GM19239 (cell line): ENCODE results near the gene GPR135.

ENCODE experiments used
- DNase-seq: peaks from one replicate; pipeline ENCODE4 v3.0.0; 2011; ENCODE audit warnings: low spot score; ENCODE audit not compliant: insufficient read length
- FAIRE-seq: peaks from 2 replicates; lab custom pipeline; 2011; peaks lifted over from hg19 to GRCh38; lab: Jason Lieb, UNC

The GPR135 gene

GRCh38 chr14:59465316-59466135 is at the start of gene GPR135:
GPR135 (minus strand) TSS chr14:59465380; CDS start chr14:59465226, 154 bp downstream.
- DNase-seq (no peak), FAIRE-seq (no peak)

- FAIRE-seq (no peak), DNase-seq (no peak)
Measured at GRCh38 chr14:59511916-59512575, 46.9 kb upstream of the GPR135 start.

GRCh38 chr14:59510966-59511365 is 45.8 kb upstream of the GPR135 start:
- DNase-seq (no peak), FAIRE-seq (no peak)

GRCh38 chr14:59510001-59510400 is 44.8 kb upstream of the GPR135 start:
- FAIRE-seq, result no peak

GRCh38 chr14:59509101-59509500 is 43.9 kb upstream of the GPR135 start:
- FAIRE-seq, result no peak
- DNase-seq, result no peak

More at GRCh38 chr14:59510001-59510400, 44.8 kb upstream of the GPR135 start:
- DNase-seq, result no peak

GRCh38 chr14:59507752-59508103 is 42.5 kb upstream of the GPR135 start:
- no peak for DNase-seq
- no peak for FAIRE-seq

- peak; percentile 10 for DNase-seq
- peak; percentile 56 for FAIRE-seq
Measured at GRCh38 chr14:59507063-59507751, 42.0 kb upstream of the GPR135 start.

- FAIRE-seq (no peak), DNase-seq (no peak)
Measured at GRCh38 chr14:59503256-59503655, 38.1 kb upstream of the GPR135 start.

GRCh38 chr14:59500732-59501131 is 35.6 kb upstream of the GPR135 start:
- no peak for FAIRE-seq

GRCh38 chr14:59492384-59492783 is 27.2 kb upstream of the GPR135 start:
- no peak for FAIRE-seq
- DNase-seq, result no peak

More at GRCh38 chr14:59500732-59501131, 35.6 kb upstream of the GPR135 start:
- DNase-seq, result no peak

- DNase-seq (no peak), FAIRE-seq (no peak)
Measured at GRCh38 chr14:59490756-59491155, 25.6 kb upstream of the GPR135 start.

GRCh38 chr14:59484639-59485175 is 19.5 kb upstream of the GPR135 start:
- DNase-seq (no peak), FAIRE-seq (no peak)

- DNase-seq (peak; percentile 69), FAIRE-seq (peak; percentile 84)
Measured at GRCh38 chr14:59483819-59484638, 18.8 kb upstream of the GPR135 start, which contains the start of the genes JKAMP and L3HYPDH. JKAMP (plus strand) TSS chr14:59484517; CDS start chr14:59484590, 73 bp downstream. L3HYPDH (minus strand) TSS chr14:59484408; CDS start chr14:59484316, 92 bp downstream.

- FAIRE-seq (peak; percentile 33), DNase-seq (no peak)
Measured at GRCh38 chr14:59483363-59483762, 18.2 kb upstream of the GPR135 start.

GRCh38 chr14:59482541-59483331 is 17.6 kb upstream of the GPR135 start:
- DNase-seq (no peak), FAIRE-seq (peak; percentile 4)

GRCh38 chr14:59481871-59482540 is 16.8 kb upstream of the GPR135 start:
- no peak for DNase-seq
- FAIRE-seq, result peak; percentile 52

GRCh38 chr14:59481407-59481806 is 16.2 kb upstream of the GPR135 start:
- FAIRE-seq, result no peak
- no peak for DNase-seq

- FAIRE-seq, result no peak
- no peak for DNase-seq
Measured at GRCh38 chr14:59480166-59480565, 15.0 kb upstream of the GPR135 start.
